ENCODE data around the gene ZC2HC1B. TPM values are rescaled to one million over a fixed set of nuclear protein-coding genes. Genes with fewer than 3 reads are reported as not detected.

The ZC2HC1B gene
- total RNA-seq, 1 donor from 2014 or later = not detected

GRCh38 chr6:143965503-143966171, 101.4 kb downstream of the ZC2HC1B start:
- Mint-ChIP-seq H3K27ac (peak overlapping the region; percentile 89), H3K4me3 (no peak overlapping the region), H3K4me1 (peaks cover 31% of the 10 kb centered on the region), H3K9me3 (no peaks in the 10 kb centered on the region), H3K27me3 (ENCODE audit: insufficient read depth, low read depth) (no peaks in the 10 kb centered on the region), H3K36me3 (peaks cover 19% of the 10 kb centered on the region)
- Histone ChIP-seq H2AFZ (replicated peaks) (no peak overlapping the region), H3K9ac (no peak overlapping the region), H3K9me3 (ENCODE audit: low read depth) (no peaks in the 10 kb centered on the region), H3K4me1 (peaks cover 95% of the 10 kb centered on the region), H3K4me2 (no peak overlapping the region), H3K36me3 (no peaks in the 10 kb centered on the region), H3K27ac (no peak overlapping the region), H3K27me3 (peaks cover 64% of the 10 kb centered on the region), H3K4me3 (no peak overlapping the region), H3K79me2 (ENCODE audit: low read depth) (no peaks in the 10 kb centered on the region), H3F3A (ENCODE audit: low read depth) (peaks cover 61% of the 10 kb centered on the region), H4K20me1 (ENCODE audit: low read depth) (no peaks in the 10 kb centered on the region)
- TF ChIP-seq EZH2phosphoT487 (IDR thresholded peaks at IDR 0.05) (no peak), EZH2 (IDR thresholded peaks at IDR 0.05) (no peak), CTCF (IDR thresholded peaks at IDR 0.05) (no peak)
- no peak for DNase-seq (ENCODE audit: low spot score)

- Mint-ChIP-seq H3K4me3 (no peak overlapping the region), H3K36me3 (peaks cover 19% of the 10 kb centered on the region), H3K27me3 (ENCODE audit: insufficient read depth, low read depth) (no peaks in the 10 kb centered on the region), H3K27ac (peak overlapping the region; percentile 89), H3K9me3 (no peaks in the 10 kb centered on the region), H3K4me1 (peaks cover 38% of the 10 kb centered on the region)
- H4K20me1 ChIP-seq (ENCODE audit: low read depth) = no peaks in the 10 kb centered on the region
- H2AFZ ChIP-seq (replicated peaks) = no peak overlapping the region
- H3K79me2 ChIP-seq (ENCODE audit: low read depth) = no peaks in the 10 kb centered on the region
- TF ChIP-seq EZH2phosphoT487 (IDR thresholded peaks at IDR 0.05) (no peak), EZH2 (IDR thresholded peaks at IDR 0.05) (no peak), CTCF (IDR thresholded peaks at IDR 0.05) (no peak)
- no peaks in the 10 kb centered on the region for H3K36me3 ChIP-seq
- peaks cover 95% of the 10 kb centered on the region for H3K4me1 ChIP-seq
- H3K9ac ChIP-seq = no peak overlapping the region
- no peak for DNase-seq (ENCODE audit: low spot score)
- H3K27ac ChIP-seq = no peak overlapping the region
- peaks cover 54% of the 10 kb centered on the region for H3F3A ChIP-seq (ENCODE audit: low read depth)
- H3K27me3 ChIP-seq = peaks cover 70% of the 10 kb centered on the region
- H3K4me2 ChIP-seq = no peak overlapping the region
- H3K4me3 ChIP-seq = no peak overlapping the region
- no peaks in the 10 kb centered on the region for H3K9me3 ChIP-seq (ENCODE audit: low read depth)
Observed at GRCh38 chr6:143966312-143966711, 102.0 kb downstream of the ZC2HC1B start.

GRCh38 chr6:143967706-143968376, 103.6 kb downstream of the ZC2HC1B start:
- H3K4me3 ChIP-seq = no peak overlapping the region
- H3K27ac Mint-ChIP-seq = peak overlapping the region; percentile 22
- H3K79me2 ChIP-seq (ENCODE audit: low read depth) = no peaks in the 10 kb centered on the region
- no peaks in the 10 kb centered on the region for H3K27me3 Mint-ChIP-seq (ENCODE audit: insufficient read depth, low read depth)
- H3K4me1 ChIP-seq = peaks cover 96% of the 10 kb centered on the region
- no peaks in the 10 kb centered on the region for H3K9me3 Mint-ChIP-seq
- no peak overlapping the region for H3K4me3 Mint-ChIP-seq
- peaks cover 49% of the 10 kb centered on the region for H3F3A ChIP-seq (ENCODE audit: low read depth)
- peaks cover 80% of the 10 kb centered on the region for H3K27me3 ChIP-seq
- TF ChIP-seq EZH2phosphoT487 (IDR thresholded peaks at IDR 0.05) = no peak
- no peak for TF ChIP-seq EZH2 (IDR thresholded peaks at IDR 0.05)
- no peak for TF ChIP-seq CTCF (IDR thresholded peaks at IDR 0.05)
- H3K36me3 ChIP-seq = no peaks in the 10 kb centered on the region
- H4K20me1 ChIP-seq (ENCODE audit: low read depth) = no peaks in the 10 kb centered on the region
- no peaks in the 10 kb centered on the region for H3K9me3 ChIP-seq (ENCODE audit: low read depth)
- H3K4me2 ChIP-seq = no peak overlapping the region
- H2AFZ ChIP-seq (replicated peaks) = no peak overlapping the region
- H3K27ac ChIP-seq = no peak overlapping the region
- H3K4me1 Mint-ChIP-seq = peaks cover 52% of the 10 kb centered on the region
- DNase-seq (ENCODE audit: low spot score) = peak; percentile 14
- H3K9ac ChIP-seq = no peak overlapping the region
- peaks cover 19% of the 10 kb centered on the region for H3K36me3 Mint-ChIP-seq
